ENCODE measurements around the gene KDM7A.
"Not testable (repeated sequence)": the region's sequence is repeated elsewhere in the genome, so short reads cannot be mapped to it uniquely, and the experiment has no call there.

The KDM7A gene

DNA sequence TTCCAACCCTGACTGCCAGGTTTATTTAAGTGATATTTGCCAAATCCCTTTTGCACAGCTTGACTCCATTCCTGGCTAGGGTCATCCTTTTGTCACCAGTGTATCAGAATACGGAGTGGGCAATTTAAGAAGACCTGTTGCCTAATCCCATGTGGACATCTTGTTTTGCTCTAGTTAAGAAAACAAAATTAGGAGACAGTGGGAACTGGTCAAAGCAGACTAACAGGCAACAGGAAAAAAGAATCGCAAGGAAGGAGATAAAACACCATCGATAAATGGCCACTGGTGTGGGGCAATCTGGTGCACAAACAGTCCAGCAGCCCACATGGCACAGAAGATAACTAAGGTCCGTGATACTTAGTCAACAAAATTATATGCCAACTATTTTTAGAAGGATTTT is 21.4 kb downstream of the KDM7A start:
- no peak for DNase-seq

DNA sequence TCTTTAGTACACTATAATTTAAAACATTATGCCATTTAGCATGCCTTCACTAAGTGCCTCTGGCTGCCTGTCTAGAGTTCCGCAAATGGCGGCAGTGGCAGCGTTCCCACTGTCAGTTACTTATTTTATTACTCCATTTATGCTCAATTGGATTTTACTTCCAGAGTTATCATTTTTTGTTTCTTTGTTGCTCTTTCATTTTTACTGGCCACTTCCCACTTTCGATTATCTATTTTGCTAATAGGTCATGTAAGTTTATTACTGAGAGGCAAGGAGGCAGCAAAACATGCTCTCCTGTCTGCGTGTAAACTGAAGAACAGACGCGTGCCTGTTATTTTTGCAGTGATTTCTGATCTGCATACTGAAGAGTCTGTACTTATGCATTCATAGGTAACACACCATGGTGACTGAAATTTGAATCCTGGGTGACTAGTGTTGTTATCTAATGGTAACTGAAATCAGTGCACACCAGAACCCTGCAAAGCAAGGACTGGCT is 23.1 kb downstream of the KDM7A start:
- DNase-seq: no peak

DNA sequence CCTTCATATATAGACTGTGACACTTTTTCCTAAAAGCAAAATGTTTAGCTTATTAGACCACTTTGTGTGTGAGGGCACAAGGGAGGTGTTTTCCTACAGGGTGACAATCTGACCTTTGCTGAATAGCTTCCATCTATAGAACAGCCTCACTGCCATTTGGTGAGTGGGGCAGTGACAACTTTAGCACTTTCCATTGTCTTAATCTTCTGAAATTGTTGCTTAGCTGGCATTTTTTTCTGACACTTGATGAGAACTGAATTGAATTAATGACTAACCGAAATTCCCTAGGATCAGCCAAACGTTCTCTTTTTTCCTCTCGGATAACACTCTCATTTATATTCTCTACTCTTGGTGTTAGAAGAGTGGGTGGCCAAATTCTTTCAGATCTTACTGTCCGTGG is 30.2 kb downstream of the KDM7A start:
- no peak for DNase-seq

DNA sequence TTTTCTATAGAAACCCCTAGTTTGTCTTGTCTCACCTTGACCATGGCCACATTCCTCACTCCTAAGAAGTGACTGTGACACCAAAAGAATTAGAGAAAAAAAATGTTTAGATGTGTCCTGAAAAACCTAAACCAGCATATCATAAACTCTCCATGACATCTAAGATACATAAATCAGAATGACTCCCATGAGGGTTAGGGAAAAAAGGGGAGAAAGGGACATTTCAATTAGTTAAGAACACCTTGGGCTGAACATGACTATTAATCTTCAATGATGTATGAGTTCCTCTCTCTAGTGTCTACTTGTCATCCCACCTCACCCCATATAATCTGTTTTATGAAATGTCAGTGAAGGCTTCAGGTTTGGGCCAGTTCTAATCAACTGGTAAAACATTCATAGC is 31.1 kb downstream of the KDM7A start:
- DNase-seq: no peak

DNA sequence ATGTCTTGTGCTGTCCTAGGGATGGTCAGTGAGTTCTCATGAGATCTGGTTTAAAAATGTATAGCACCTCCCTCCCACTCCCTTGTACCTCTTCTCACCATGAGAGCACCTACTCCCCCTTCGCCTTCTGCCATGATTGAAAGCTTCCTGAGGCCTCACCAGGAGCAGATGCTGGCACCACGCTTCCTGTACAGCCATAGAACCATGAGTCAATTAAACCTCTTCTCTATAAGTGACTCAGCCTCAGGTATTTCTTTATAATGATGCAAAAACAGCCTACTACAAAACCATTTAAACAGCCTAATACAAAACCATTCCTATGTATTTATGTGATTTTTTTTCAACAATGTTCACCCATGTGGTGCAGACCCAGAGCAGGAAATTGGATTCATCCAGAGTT is 32.0 kb downstream of the KDM7A start:
- no peak for DNase-seq

DNA sequence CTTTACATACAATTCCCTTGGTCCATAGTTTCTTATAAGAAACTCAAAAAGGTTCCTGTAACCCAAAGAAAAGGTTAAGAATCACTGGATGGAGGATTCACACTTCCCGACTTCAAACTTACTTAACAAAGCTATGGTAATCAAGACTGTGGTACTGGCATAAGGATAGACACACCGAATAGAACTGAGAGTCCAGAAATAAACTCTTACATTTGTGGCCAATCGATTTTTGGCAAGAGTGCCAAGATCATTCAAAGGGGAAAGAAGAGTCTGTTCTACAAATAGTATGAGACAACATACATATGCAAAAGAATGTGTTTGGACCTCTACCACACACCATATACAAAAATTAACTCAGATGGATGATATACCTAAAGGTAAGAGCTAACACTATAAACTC is 32.8 kb downstream of the KDM7A start:
- no peak for DNase-seq

DNA sequence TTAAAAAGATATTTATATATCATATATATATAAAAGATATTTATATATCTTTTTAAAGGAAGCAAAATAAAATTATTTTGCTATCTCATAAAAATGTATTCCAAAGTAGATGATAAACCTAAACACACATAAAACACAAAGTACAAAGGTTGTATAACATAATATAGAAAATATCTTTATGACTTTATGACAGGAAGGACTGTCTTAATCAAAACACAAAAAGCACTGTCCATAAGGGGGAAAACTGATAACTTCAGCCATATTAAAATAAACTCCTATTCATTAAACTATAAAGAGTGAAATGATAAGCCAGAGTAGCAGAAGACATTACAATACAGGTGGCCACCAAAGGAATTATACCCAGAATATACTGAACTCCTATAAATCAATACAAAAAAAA is 34.8 kb downstream of the KDM7A start:
- DNase-seq: no peak

DNA sequence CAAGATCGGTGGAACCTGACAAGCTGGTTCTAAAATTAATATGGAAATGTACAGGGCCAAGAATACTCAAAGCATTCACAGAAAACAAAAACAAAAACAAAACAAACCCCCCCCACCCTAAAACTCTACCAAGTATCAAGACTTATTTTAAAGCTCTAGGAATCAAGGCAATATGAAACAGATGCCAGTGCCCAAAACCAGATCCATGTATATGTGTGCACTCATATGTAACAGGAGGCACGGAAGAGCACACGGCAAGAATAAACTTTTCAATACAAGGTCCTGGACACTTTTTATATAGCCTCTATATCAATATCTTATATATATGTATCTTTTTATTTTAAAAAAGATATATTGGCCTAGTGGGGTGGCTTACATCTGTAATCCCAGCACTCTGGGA is 35.5 kb downstream of the KDM7A start:
- no peak for DNase-seq

DNA sequence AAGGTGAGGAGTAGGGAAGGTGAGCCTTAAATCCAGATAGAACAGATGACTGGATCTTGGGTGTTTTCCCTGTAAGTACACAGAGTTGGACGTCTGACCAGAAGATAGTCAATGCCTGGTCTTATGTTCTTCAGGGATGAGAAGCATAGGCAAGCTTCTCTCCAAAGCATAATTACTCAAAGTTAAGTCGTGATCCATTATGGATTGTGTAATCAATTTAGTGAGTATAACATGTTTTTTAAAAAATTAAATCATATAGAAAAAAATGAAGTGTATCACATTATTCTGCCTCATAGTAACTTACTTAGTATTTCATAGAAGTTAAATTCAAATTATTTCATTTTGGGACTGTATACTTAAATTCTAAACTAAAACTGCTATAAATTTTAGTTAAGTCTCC is 39.7 kb downstream of the KDM7A start:
- no peak for DNase-seq

DNA sequence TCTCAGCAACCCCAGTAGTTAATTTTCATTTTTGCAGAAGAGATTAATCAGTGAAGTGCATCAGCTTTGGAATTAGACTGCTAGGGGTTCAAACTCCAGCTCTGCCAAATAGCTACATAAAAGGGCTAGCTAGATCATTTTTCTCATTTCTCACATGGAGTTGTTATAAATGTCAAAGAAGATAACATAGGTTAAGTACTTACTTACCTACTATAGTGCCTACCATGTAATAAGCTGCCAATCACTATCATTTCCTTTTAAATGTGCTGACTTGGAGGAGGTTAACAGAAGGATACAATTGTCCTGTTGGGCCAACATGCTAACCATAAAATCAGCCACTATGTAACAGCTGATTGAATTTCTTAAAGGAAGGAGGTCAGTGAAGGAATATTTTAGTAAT is 40.7 kb downstream of the KDM7A start:
- DNase-seq: no peak

DNA sequence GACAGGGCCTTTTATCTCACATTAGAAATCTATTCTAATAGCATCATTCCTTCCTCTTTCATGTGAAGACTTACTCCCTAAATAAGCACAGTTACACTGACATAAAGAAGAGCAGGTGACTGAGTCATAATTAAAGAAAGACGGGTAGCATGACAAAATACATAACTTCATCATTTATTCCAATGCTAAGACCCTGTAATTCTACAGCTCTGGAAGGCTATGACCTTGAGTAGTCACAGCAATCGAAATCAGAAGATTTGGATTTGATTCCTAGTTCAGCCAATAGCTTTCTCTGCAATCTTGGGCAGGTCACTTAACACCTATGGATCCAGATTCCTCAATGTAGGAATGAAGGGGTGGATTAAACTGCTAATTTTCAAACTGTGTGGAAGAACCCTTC is 42.7 kb downstream of the KDM7A start:
- no peak for DNase-seq

DNA sequence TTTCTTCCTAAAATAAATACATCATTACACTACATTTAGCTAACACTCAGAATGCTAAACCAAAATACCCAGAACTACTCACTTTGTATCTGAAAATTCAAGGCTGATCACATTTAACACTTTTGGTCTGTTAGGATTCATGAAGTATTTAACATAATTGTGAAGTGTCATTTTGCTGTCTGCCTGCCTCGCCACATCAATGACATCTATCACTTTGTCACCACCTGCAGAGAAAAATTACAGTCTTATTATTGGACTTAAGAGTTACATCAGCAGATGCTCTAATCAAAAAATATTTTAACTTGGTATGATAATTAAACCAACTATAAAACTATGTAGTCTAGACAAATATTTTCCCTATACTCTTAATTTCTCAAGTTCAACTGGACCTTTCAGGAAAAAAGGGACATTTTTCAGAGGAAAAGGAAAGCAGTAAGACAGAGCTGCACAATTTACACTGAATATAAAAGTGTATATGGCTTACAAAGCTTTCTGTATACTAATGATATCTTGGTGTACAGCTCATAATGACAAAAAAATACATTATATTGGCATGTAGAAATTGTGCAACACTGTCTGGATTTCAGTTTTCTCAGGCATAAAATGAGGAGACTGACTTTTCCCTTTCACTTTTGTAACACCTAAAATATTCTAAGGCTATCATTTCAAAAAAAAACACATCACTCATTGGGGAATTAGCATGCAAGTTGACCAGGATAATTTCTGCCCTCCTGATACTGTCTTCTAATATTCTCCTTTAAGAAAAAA is 49.2 kb downstream of the KDM7A start:
- DNase-seq: no peak

DNA sequence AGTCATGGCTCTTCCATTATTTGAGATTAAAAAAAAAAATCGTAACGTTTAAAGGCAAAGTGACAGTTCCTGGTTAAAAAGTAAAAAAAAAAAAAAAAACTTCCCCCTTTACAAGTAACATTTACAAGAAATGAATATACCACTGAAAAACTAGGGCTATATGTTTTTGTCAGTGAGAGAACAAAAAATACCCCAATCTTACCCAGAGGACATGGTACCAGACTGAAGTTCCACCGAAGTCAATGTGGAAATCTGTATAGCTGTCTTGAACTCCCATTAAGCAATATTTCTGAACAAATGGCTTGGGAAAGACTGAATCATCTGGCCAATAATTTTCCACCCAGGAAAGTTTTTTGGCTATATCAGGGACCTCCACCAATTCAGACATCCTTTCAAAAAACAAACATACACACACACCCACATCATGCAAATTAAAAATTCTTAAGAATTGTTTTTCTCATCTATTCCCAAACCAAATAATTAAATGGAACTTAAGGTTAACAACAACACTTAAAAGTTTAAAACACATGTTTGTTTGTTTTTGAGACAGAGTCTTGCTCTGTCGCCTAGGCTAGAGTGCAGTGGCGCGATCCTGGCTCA is 50.2 kb downstream of the KDM7A start:
- DNase-seq: no peak

DNA sequence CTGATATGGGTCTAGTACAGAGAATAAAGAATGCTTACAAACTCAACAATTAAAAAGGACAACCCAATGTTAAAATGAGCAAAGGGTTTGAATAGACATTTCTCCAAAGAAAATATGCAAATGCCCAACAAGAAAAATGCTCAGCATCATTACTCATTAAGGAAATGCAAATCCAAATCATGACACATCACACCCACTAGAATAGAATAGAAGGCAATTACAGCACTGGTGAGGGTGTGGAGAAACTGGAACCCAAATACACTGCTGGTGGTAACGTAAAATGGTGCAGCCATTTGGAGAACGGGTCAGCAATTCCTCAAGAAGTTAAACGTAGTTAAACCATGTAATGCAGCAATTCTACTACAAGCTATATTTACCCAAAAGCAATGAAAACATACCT is 53.8 kb downstream of the KDM7A start:
- no peak for DNase-seq

DNA sequence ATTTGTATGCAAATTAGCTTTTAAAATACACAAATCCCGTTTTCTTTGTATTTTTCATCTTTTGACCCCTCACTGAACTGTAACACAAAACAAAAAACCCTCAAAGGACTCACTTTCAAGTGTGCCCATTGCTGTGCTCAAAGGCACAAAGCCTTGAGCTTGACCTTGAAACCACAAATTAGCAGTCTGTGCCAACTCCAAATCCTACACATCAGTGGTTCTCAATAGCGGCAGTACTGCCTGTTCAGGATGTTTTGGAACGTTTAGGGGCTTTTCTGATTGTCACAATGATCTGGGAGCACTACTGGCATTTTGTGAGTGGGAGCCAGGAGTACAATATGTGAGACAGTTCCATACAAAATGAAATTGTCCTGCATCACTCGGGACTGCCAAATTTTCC is 55.5 kb downstream of the KDM7A start:
- no peak for DNase-seq

DNA sequence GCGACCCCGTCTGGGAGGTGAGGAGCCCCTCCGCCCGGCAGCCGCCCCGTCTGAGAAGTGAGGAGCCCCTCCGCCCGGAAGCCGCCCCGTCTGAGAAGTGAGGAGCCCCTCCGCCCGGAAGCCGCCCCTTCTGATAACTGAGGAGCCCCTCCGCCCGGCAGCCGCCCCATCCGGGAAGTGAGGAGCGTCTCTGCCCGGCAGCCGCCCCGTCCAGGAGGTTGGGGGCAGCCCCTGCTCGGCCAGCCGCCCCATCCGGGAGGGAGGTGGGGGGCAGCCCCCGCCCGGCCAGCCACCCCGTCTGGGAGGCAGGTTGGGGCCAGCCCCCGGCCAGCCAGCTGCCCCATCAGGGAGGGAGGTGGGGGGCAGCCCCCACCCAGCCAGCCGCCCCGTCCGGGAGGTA is 62.0 kb downstream of the KDM7A start:
- not testable (repeated sequence) for DNase-seq

DNA sequence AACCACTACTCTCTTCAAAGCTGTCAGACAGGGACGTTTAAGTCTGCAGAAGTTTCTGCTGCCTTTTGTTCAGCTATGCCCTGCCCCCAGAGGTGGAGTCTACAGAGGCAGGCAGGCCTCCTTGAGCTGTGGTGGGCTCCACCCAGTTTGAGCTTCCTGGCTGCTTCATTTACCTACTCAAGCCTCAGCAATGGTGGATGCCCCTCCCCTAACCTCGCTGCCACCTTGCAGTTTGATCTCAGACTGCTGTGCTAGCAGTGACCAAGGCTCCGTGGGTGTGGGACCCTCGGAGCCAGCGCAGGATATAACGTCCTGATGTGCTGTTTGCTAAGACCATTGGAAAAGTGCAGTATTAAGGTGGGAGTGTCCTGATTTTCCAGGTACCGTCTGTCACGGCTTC is 68.0 kb downstream of the KDM7A start:
- DNase-seq: not testable (repeated sequence)

DNA sequence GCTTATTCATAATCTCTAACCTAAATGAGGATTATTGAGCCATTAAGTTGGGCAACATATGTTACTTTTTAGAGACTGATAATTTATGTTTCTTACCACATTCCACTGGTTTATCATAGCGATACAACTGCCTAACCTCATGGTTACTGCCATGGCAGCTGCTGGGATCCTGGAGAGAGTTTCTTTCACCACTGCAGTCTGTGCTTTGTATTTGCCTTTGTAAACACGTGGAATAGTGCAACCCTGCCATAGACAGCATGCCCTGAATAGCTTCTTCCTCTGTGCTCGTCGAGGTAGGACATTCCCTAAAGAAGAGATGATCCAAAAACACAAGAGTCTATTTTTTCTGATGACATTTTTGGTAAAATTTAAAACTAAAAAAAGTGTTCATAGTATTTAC is 80.3 kb downstream of the KDM7A start:
- DNase-seq: no peak

DNA sequence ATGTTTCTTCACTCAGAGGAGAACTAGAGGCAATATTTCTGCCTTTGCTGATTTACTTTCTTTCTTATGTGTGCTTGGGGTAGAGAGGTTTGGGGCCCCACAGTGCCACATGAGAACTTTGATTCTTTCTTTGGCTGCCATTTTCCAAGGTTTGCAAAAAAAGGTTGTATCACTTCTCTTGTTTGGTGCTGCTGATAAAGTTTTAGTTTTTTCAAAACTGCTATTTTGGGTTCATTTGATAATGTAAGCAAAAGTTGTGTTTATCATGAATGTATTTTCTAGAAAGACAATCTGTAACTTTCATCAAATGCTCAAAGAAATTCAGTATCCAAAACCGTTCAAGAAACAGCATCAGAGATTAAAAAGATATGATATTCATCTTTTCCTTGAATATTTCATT is 83.4 kb downstream of the KDM7A start:
- no peak for DNase-seq

DNA sequence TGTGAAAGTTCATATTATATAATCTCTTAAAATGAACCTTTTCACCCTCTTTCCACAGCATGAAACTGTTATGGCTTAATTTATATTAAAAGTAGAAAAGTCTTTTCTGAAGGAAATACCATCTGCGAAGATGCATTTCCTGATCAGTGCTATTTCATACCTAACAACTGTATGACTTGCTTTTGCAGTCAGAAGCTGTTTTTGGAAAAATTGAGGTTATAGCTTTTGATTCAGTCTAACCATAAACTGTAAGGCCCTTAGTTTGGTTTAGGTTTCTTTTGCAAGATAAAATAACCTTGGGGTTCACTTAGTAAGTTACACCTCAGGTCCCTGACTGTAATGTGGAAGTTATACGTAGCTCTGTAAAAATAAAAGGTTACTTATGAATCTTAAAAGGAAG is 91.3 kb downstream of the KDM7A start:
- DNase-seq: no peak

DNA sequence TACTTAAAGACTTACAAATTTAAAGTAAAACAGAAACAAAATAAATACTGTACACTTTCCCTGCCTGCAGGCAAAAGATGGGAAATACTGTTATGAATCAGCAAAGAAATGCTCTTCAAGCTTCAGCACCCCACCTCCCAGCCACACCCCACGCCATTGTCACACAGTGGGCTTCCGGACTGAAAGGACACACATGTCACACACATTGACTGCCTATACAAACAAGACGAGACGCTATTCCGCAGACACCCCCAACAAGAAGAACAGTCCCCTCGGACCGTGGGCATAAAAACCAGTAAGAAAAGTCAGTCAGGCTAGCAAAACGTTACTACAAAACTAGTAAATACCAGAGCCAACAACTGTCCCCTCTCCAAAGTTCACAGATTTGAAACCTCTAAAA is 91.8 kb downstream of the KDM7A start:
- DNase-seq: no peak

DNA sequence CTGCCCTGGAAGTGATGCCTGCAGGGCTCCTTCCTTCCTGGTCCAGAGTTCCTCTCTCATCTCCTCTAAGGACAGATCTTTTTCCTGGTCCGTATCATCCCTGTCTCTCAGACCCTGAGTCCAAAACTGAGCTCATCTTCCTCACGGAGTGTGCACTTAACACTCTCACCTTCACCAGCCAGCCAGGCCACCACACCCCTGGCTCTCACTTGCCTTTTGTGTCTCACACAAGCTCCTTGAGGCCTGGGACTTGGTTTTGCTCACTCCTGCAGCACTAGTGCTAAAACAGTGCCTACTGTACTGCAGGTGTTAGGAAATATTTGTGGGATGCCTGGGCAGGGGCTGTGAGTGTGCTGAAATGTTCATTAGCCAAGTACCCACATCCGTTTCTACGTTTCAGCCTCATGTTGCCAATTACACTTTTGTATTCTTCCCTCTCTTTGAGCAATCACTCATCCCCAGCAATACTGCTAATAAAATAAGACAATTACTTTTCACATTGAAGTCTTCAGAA is 92.6 kb downstream of the KDM7A start:
- no peak for DNase-seq

DNA sequence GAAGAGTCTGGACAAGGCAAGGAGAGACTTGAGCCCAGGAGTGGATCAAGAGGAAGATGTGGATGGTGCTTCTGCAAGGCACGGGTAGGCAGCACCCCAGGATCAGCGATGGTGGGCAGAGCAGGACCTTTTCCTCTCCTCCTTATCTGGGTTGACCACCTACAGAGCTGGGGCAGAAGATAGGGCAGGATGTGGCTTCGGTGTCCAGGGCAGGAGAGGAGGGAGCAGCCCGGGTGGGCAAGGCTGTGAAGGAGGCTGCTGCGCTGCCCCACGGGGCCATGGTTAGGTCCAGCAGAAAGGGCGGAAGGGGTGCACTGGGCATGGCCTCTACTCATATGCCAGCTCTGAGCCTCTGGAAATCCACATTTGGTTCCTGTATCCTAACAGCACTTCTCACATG is 94.0 kb downstream of the KDM7A start:
- DNase-seq: no peak

DNA sequence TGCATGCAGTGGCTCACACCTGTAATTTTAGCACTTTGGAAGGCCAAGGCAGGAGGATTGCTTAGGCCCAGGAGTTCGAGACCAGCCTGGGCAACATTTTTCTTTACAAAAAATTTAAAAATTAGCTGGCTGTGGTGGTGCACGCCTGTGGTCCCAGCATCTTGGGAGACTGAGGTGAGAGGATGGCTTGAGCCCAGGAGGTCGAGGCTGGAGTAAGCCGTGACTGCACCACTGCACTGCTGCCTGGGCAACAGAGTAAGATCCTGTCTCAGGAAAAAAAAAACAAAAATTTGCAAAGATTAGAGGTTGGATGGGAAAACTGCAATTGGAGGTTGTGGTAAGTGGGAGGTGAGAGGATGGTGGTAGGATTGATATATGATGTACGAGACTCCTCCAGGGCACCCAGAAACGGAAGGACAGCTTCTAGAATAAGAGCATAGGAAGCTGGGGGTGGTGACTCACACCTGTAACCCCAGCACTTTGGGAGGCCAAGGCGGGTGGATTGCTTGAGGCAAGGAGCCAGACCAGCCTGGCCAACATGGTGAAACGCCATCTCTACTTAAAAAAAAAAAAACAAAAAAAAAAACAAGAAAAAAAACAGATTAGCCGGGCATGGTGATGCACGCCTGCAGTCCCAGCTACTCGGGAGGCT is 94.9 kb downstream of the KDM7A start:
- DNase-seq: no peak

Measured in NCI-H1092 treated with DMSO at 0.1 percent for 48 hours (cell line).